HCT116 (cell line): ENCODE results near the gene OR2D3. TPM values are rescaled to one million over a fixed set of nuclear protein-coding genes. Genes with fewer than 3 reads are reported as not detected.

Source experiments
- ATAC-seq: fragments of 200-7000 bp; cut with Tn5 transposase; 2 replicates; pipeline ENCODE4 v1.9.1; 2020; ENCODE audit warnings: mild to moderate bottlenecking, moderate library complexity
- BruUV-seq: library from RNA; stranded (reverse); fragments of 400-500 nt; replicated peaks from 2 replicates; lab custom pipeline; 2021; lab: Mats Ljungman, UMichigan
- CTCF ChIA-PET: fragments of 300-600 bp; sonication (Branson Sonifier 250); formaldehyde crosslinking; loops from one replicate; lab custom pipeline; 2021; ENCODE audit warnings: antibody characterized with exemption; lab: Charles Lee
- POLR2A ChIA-PET: fragments of 300-600, 350-600 bp; sonication (Branson Sonifier 250); formaldehyde crosslinking; loops from one replicate; lab custom pipeline; 2021; ENCODE audit warnings: antibody characterized with exemption; lab: Charles Lee
- RAD21 ChIA-PET, 2 experiments: fragments of 300-600 bp; sonication (Branson Sonifier 250); formaldehyde crosslinking; loops; one replicate each; lab custom pipeline; 2023; ENCODE audit warnings: low total read pairs in 2 of 2; ENCODE audit not compliant: uncharacterized antibody in 2 of 2, unreplicated experiment in 2 of 2, low non-redundant PET in 1 of 2; lab: Charles Lee
- DNase-seq: peaks from one replicate; pipeline ENCODE4 v3.0.0-alpha.2; 2010; ENCODE audit warnings: low read depth, low spot score
- H2AFZ ChIP-seq: fragments of 200-600 bp; shearing (Covaris generic), sonication (generic); 2 replicates; pipeline ENCODE4 v1.6.1; 2017; ENCODE audit warnings: low read depth, mixed run types, mixed read lengths, antibody characterized with exemption, low read length; ENCODE audit not compliant: poor library complexity, severe bottlenecking
- H3K27ac ChIP-seq: 2 replicates; pipeline ENCODE4 v1.5.1; 2012; ENCODE audit warnings: low read depth, low read length
- H3K27me3 ChIP-seq: fragments of 200-600 bp; sonication (generic); 2 replicates; pipeline ENCODE4 v1.6.1; 2016; ENCODE audit warnings: mixed run types, low read length, mixed read lengths; ENCODE audit not compliant: insufficient read depth
- H3K36me3 ChIP-seq, 2 experiments: fragments of 200-500 bp in 1 of 2; fragments of 200-600 bp in 1 of 2; sonication (Bioruptor generic) in 1 of 2; sonication (generic) in 1 of 2; 2 replicates each; pipeline versions ENCODE4 v1.5.1 to v1.6.1; 2014 to 2016; ENCODE audit warnings: low read length in 2 of 2, inconsistent platforms in 1 of 2, mixed read lengths in 1 of 2, mixed run types in 1 of 2; ENCODE audit not compliant: insufficient read depth in 2 of 2, control insufficient read depth in 1 of 2
- H3K4me1 ChIP-seq, 2 experiments: fragments of 200-600 bp in 1 of 2; sonication (generic) in 1 of 2; 2 replicates each; pipeline versions ENCODE4 v1.5.1 to v1.6.1; 2012 to 2017; ENCODE audit warnings: low read length in 2 of 2, inconsistent platforms in 1 of 2, mild to moderate bottlenecking in 1 of 2, mixed read lengths in 1 of 2, mixed run types in 1 of 2, moderate library complexity in 1 of 2; ENCODE audit not compliant: insufficient read depth in 2 of 2, control insufficient read depth in 1 of 2
- H3K4me2 ChIP-seq: fragments of 200-600 bp; sonication (generic); 2 replicates; pipeline ENCODE4 v1.6.1; 2017; ENCODE audit warnings: mixed run types, low read length, mixed read lengths
- H3K4me3 ChIP-seq, 2 experiments: fragments of 200-600 bp in 1 of 2; sonication (generic) in 1 of 2; replicated peaks in 1 of 2; 2 replicates each; pipeline ENCODE4 v1.5.1; 2011 to 2016; ENCODE audit warnings: low read length in 2 of 2, control low read depth in 1 of 2, low read depth in 1 of 2, mild to moderate bottlenecking in 1 of 2, mixed read lengths in 1 of 2, mixed run types in 1 of 2
- H3K79me2 ChIP-seq: fragments of 200-600 bp; sonication (generic); 2 replicates; pipeline ENCODE4 v1.6.1; 2017; ENCODE audit warnings: mild to moderate bottlenecking, mixed run types, low read length, moderate library complexity, mixed read lengths; ENCODE audit not compliant: insufficient read depth
- H3K9ac ChIP-seq: fragments of 200-600 bp; sonication (generic); 2 replicates; pipeline ENCODE4 v1.6.1; 2016; ENCODE audit warnings: low read length, mixed read lengths
- H3K9me2 ChIP-seq: fragments of 200-600 bp; sonication (generic), shearing (Covaris generic); 2 replicates; pipeline ENCODE4 v1.6.1; 2017; ENCODE audit warnings: mixed run types, mild to moderate bottlenecking, moderate library complexity; ENCODE audit not compliant: insufficient read depth
- H3K9me3 ChIP-seq, 2 experiments: fragments of 200-500 bp in 1 of 2; fragments of 200-600 bp in 1 of 2; sonication (Bioruptor generic) in 1 of 2; sonication (generic) in 1 of 2; 2 replicates each; pipeline ENCODE4 v1.6.1; 2014 to 2017; ENCODE audit warnings: low read length in 2 of 2, mixed read lengths in 2 of 2, inconsistent platforms in 1 of 2, low read depth in 1 of 2, mild to moderate bottlenecking in 1 of 2, mixed run types in 1 of 2, moderate library complexity in 1 of 2; ENCODE audit not compliant: control insufficient read depth in 1 of 2, insufficient read depth in 1 of 2
- H4K20me1 ChIP-seq: fragments of 200-600 bp; sonication (generic), shearing (Covaris generic); 2 replicates; pipeline ENCODE4 v1.6.1; 2017; ENCODE audit warnings: mixed run types, mild to moderate bottlenecking, moderate library complexity; ENCODE audit not compliant: insufficient read depth
- ATF3 ChIP-seq: IDR thresholded peaks from 2 replicates; pipeline ENCODE4 v1.6.1; 2012
- CBX3 ChIP-seq: IDR thresholded peaks from 2 replicates; pipeline ENCODE4 v1.6.1; 2012; ENCODE audit warnings: low read depth
- CEBPB ChIP-seq: IDR thresholded peaks from 2 replicates; pipeline ENCODE4 v1.6.1; 2012; ENCODE audit warnings: low read depth
- CTCF ChIP-seq, 3 experiments: fragments of 200-600 bp in 1 of 3; sonication (generic) in 1 of 3; IDR thresholded peaks in 2 of 3; conservative IDR thresholded peaks in 1 of 3; 2 replicates each; pipeline ENCODE4 v1.5.1; 2012 to 2017; ENCODE audit warnings: low read depth in 2 of 3, low read length in 2 of 3, antibody characterized with exemption in 1 of 3, borderline replicate concordance in 1 of 3, control low read depth in 1 of 3, mild to moderate bottlenecking in 1 of 3, mixed read lengths in 1 of 3, mixed run types in 1 of 3, moderate library complexity in 1 of 3; ENCODE audit not compliant: insufficient read depth in 1 of 3
- EGR1 ChIP-seq: IDR thresholded peaks from 2 replicates; pipeline ENCODE4 v1.6.1; 2012; ENCODE audit warnings: low read depth
- ELF1 ChIP-seq: IDR thresholded peaks from 2 replicates; pipeline ENCODE4 v1.6.1; 2012; ENCODE audit warnings: low read depth, borderline replicate concordance
- EZH2 ChIP-seq: fragments of 200-600 bp; sonication (generic); IDR thresholded peaks from 2 replicates; pipeline ENCODE4 v1.6.1; 2017; ENCODE audit warnings: antibody characterized with exemption, mixed run types
- EZH2phosphoT487 ChIP-seq: fragments of 200-600 bp; IDR thresholded peaks from 2 replicates; pipeline ENCODE4 v1.6.1; 2018; ENCODE audit warnings: antibody characterized with exemption, borderline replicate concordance
- FOSL1 ChIP-seq: IDR thresholded peaks from 2 replicates; pipeline ENCODE4 v1.6.1; 2012; ENCODE audit warnings: low read depth
- JUND ChIP-seq: IDR thresholded peaks from 2 replicates; pipeline ENCODE4 v1.6.1; 2012
- MAX ChIP-seq: IDR thresholded peaks from 2 replicates; pipeline ENCODE4 v1.6.1; 2012
- POLR2A ChIP-seq: IDR thresholded peaks from 2 replicates; pipeline ENCODE4 v1.7.0; 2011; ENCODE audit warnings: borderline replicate concordance; ENCODE audit not compliant: insufficient read depth, insufficient read length; ENCODE audit errors: extremely low read depth
- RAD21 ChIP-seq: IDR thresholded peaks from 2 replicates; pipeline ENCODE4 v1.6.1; 2012; ENCODE audit warnings: low read depth, mild to moderate bottlenecking
- SP1 ChIP-seq: IDR thresholded peaks from 2 replicates; pipeline ENCODE4 v1.6.1; 2012; ENCODE audit warnings: low read depth
- TCF7L2 ChIP-seq: IDR thresholded peaks from 2 replicates; pipeline ENCODE4 v1.7.0; 2011; ENCODE audit warnings: borderline replicate concordance, inconsistent platforms; ENCODE audit not compliant: insufficient read depth, insufficient read length; ENCODE audit errors: extremely low read depth
- YY1 ChIP-seq: IDR thresholded peaks from 2 replicates; pipeline ENCODE4 v1.6.1; 2011; ENCODE audit warnings: low read length, low read depth, moderate library complexity, mild to moderate bottlenecking; ENCODE audit not compliant: insufficient replicate concordance; ENCODE audit errors: extremely low read depth
- ZBTB33 ChIP-seq: IDR thresholded peaks from 2 replicates; pipeline ENCODE4 v1.6.1; 2011; ENCODE audit warnings: mild to moderate bottlenecking, low read length, moderate library complexity; ENCODE audit not compliant: insufficient replicate concordance; ENCODE audit errors: extremely low read depth
- ZFX ChIP-seq: fragments of 450-650 bp; IDR thresholded peaks from 2 replicates; pipeline ENCODE4 v1.6.1; 2017
- ZNF274 ChIP-seq: fragments of 200-500 bp; sonication (Bioruptor generic); IDR thresholded peaks from 2 replicates; pipeline ENCODE4 v1.6.1; 2014; ENCODE audit warnings: mild to moderate bottlenecking, low read depth, low read length, inconsistent platforms
- intact Hi-C: fragments of 100-400 bp; cut with micrococcal nuclease; formaldehyde crosslinking; loops from 2 replicates; pipeline ENCODE4 v1.10.0; 2022
- total RNA-seq: library from RNA; stranded (reverse); gene quantifications from one replicate; pipeline ENCODE4 v1.2.1, GENCODE V29; 2021; ENCODE audit not compliant: unreplicated experiment

The OR2D3 gene
- total RNA-seq, 1 experiment from 2014 or later = not detected

- TF ChIP-seq ZNF274 = no peak
- no peak for TF ChIP-seq EZH2phosphoT487
- TF ChIP-seq, all 23 proteins: peak for 0
These were observed 11.3 kb downstream of the OR2D3 start (continued) for GRCh38 chr11:6932145-6932544.

GRCh38 chr11:6941970-6942369 is 21.2 kb downstream of the OR2D3 start:
- CTCF ChIA-PET = no interaction called here
- peaks cover 2 to 9% of the 10 kb centered on the region in 2 experiments; a peak in 2 of 4 replicates for H3K36me3 ChIP-seq
- H3K79me2 ChIP-seq = no peaks in the 10 kb centered on the region
- no peak for ATAC-seq
- TF ChIP-seq POLR2A (no peak), FOSL1 (no peak), CBX3 (no peak), TCF7L2 (no peak), MAX (no peak), YY1 (no peak), RAD21 (no peak), CEBPB (no peak), ZFX (no peak), ATF3 (no peak), ZNF274 (no peak), ELF1 (no peak), EGR1 (no peak), SP1 (no peak), JUND (no peak), EZH2 (no peak), CTCF (IDR thresholded peaks at IDR 0.05 in 2 of 3, conservative IDR thresholded peaks at IDR 0.05 in 1 of 3; ENCODE audit: borderline replicate concordance in 1 of 3, insufficient read depth in 1 of 3, low read depth in 2 of 3, low read length in 2 of 3) (no peak), ZBTB33 (no peak)
- TF ChIP-seq, all 23 proteins: peak for 0
- no peaks in the 10 kb centered on the region for H4K20me1 ChIP-seq
- no peaks in the 10 kb centered on the region for H3K27me3 ChIP-seq
- H3K4me3 ChIP-seq = no peak overlapping the region
- POLR2A ChIA-PET = no interaction called here
- no peaks in the 10 kb centered on the region for H3K9me3 ChIP-seq
- H3K9ac ChIP-seq = no peak overlapping the region
- H3K4me2 ChIP-seq = no peak overlapping the region
- H2AFZ ChIP-seq = no peak overlapping the region
- no peak overlapping the region for H3K27ac ChIP-seq
- BruUV-seq = no TSS peak
- DNase-seq = no peak
- RAD21 ChIA-PET = no interaction called here
- intact Hi-C loops = no loop called here
- no peaks in the 10 kb centered on the region for H3K9me2 ChIP-seq
- no peaks in the 10 kb centered on the region for H3K4me1 ChIP-seq
